Measurements from ENCODE around the gene RGL1. TPM values are rescaled to one million over a fixed set of nuclear protein-coding genes. Genes with fewer than 3 reads are reported as not detected.

RGL1 gene
- total and polyA plus RNA-seq, 7 donors: 0.93 to 6.8 (median 3.9) TPM

DNA sequence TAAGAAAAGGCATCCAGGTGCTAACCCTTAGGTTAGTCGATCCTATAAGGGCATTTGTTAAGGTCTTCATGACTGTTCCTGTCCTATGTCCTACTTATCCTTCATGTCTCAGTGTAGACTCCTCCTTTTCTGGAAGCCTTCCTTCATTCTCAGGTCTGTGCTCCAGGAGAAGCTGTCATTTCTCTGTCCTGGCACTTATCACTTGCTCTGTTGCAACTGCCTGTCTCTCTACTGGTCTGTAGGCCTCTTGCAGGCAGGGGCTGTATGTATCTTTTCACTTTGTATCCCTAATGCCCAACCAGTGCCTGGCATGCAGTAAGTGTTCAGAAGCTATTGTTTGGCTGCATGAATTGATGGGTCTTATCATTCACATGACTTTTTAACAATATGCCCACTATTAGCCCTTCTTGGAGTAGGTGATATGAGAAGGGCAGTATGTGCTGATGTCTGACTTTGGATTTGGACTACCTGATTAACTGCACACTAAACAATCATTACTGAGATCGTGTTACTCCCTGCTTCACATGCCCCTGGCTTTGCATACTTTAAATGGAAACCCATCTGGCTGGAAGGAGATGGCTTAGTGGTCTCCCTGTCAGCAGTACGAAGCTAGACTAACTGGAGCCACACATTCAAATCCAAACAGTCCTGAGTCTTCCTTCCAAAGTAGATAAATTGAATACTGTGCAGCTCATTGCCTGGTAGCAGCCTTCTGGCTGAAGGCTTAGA, 88.8 kb downstream of the RGL1 start:
- no peak overlapping the region for H3K4me3 ChIP-seq
- WGBS, 3 donors: 33 to 50% (median 33%) methylated on average over 3 of the region's 3 CpGs
- peaks cover 30% of the 10 kb centered on the region for H3K4me1 ChIP-seq
- no peak for TF ChIP-seq CTCF (IDR thresholded peaks at IDR 0.05)
- ATAC-seq: peak; percentile 78 to 91 (median 90)
- no peaks in the 10 kb centered on the region for H3K9me3 ChIP-seq
- no peak for DNase-seq
- no peaks in the 10 kb centered on the region for H3K27me3 ChIP-seq (ENCODE audit: insufficient read depth in 3 of 3, low read length in 2 of 3)
- H3K27ac ChIP-seq: peak overlapping the region; percentile 68
- intact Hi-C loops (cut with DNase I): loop anchor here in 1 of 2 donors (5.0 kb wide), 1 partner anchor 1264 kb away; the partner anchor contains the start of genes SWT1 and TRMT1L
- peaks cover 0 to 2% of the 10 kb centered on the region in 2 donors for H3K36me3 ChIP-seq (ENCODE audit: insufficient read depth in 1 of 2, low read depth in 1 of 2)

GRCh38 chr1:183894290-183894565, 89.3 kb downstream of the RGL1 start:
- DNase-seq: no peak
- TF ChIP-seq CTCF (IDR thresholded peaks at IDR 0.05): no peak
- H3K4me1 ChIP-seq: peaks cover 30% of the 10 kb centered on the region
- no peak overlapping the region for H3K4me3 ChIP-seq
- intact Hi-C loops (cut with DNase I): loop anchor here in 1 of 2 donors (5.0 kb wide), 1 partner anchor 1263 kb away; the partner anchor contains the start of genes SWT1 and TRMT1L
- no peak for ATAC-seq
- peak overlapping the region; percentile 68 for H3K27ac ChIP-seq
- peaks cover 0 to 7% of the 10 kb centered on the region in 2 donors for H3K36me3 ChIP-seq (ENCODE audit: insufficient read depth in 1 of 2, low read depth in 1 of 2)
- no peaks in the 10 kb centered on the region for H3K9me3 ChIP-seq
- WGBS, 3 donors: 88 to 94% (median 89%) methylated on average over 1 of the region's 1 CpG
- no peaks in the 10 kb centered on the region for H3K27me3 ChIP-seq (ENCODE audit: insufficient read depth in 3 of 3, low read length in 2 of 3)

GRCh38 chr1:183896466-183897048, 91.6 kb downstream of the RGL1 start:
- Histone ChIP-seq H3K4me3 (no peak overlapping the region), H3K27me3 (ENCODE audit: insufficient read depth in 3 of 3, low read length in 2 of 3) (no peaks in the 10 kb centered on the region), H3K9me3 (no peaks in the 10 kb centered on the region), H3K4me1 (peaks cover 30% of the 10 kb centered on the region), H3K36me3 (ENCODE audit: insufficient read depth in 1 of 2, low read depth in 1 of 2) (peaks cover 0 to 19% of the 10 kb centered on the region in 2 donors), H3K27ac (no peak overlapping the region)
- intact Hi-C loops (cut with DNase I): loop anchor here in 1 of 2 donors (5.0 kb wide), 1 partner anchor 89 kb away; the partner anchor contains the start of gene RGL1
- 92 to 94% (median 92%) methylated on average over 4 of the region's 4 CpGs for WGBS, 3 donors
- TF ChIP-seq CTCF (IDR thresholded peaks at IDR 0.05): no peak
- ATAC-seq: no peak
- no peak for DNase-seq

DNA sequence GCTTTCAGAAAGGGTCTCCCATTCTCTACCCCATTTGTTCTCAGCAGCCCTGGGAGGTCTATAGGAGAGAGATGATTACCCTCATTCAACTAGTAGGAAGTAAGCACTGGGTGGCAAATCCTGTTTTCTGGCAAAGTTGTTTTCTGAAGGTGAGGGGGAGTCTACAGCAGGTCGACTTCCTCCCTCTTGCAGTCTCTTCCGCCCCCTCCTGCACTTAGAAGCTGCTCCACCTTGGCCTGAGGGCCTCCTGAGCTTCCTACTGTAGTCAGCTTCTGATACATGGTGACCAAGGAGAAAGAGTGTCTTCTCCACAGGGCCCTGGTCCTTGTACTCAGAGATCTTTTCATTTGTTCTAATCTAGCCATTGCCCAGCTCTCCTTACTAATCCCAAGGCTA, 93.1 kb downstream of the RGL1 start:
- TF ChIP-seq CTCF (IDR thresholded peaks at IDR 0.05): no peak
- no peak overlapping the region for H3K27ac ChIP-seq

More for the DNA sequence above, 93.1 kb downstream of the RGL1 start:
- no peak for ATAC-seq
- no peak overlapping the region for H3K4me3 ChIP-seq
- H3K9me3 ChIP-seq: no peaks in the 10 kb centered on the region
- intact Hi-C loops (cut with DNase I): loop anchor here in 1 of 2 donors (5.0 kb wide), 1 partner anchor 91 kb away; the partner anchor contains the start of gene RGL1
- no peak for DNase-seq
- H3K27me3 ChIP-seq (ENCODE audit: insufficient read depth in 3 of 3, low read length in 2 of 3): no peaks in the 10 kb centered on the region
- H3K4me1 ChIP-seq: peaks cover 17% of the 10 kb centered on the region
- WGBS, 3 donors: 76 to 81% (median 80%) methylated on average over 2 of the region's 2 CpGs
- H3K36me3 ChIP-seq (ENCODE audit: insufficient read depth in 1 of 2, low read depth in 1 of 2): peaks cover 0 to 19% of the 10 kb centered on the region in 2 donors
